Activated T-cell treated with anti-CD3 and anti-CD28 coated beads, Interleukin-2, amount 50 U/mL, for 4 hours (primary cell): ENCODE measurements around the gene CARHSP1. TPM values are rescaled to one million over a fixed set of nuclear protein-coding genes. Genes with fewer than 3 reads are reported as not detected.

Experiments
- ATAC-seq, 2 donors: fragments of 200-7000 bp; cut with Tn5 transposase; one replicate each; pipeline ENCODE4 v1.10.0; 2021
- DNase-seq: peaks from one replicate; pipeline ENCODE4 v3.0.0-alpha.2; 2020
- H3K27me3 Mint-ChIP-seq: one replicate; pipeline ENCODE4 v1.8.0; 2021; ENCODE audit warnings: low read depth, mixed read lengths
- H3K36me3 Mint-ChIP-seq: one replicate; pipeline ENCODE4 v1.8.0; 2022; ENCODE audit warnings: mixed read lengths; ENCODE audit not compliant: insufficient read depth
- H3K4me1 Mint-ChIP-seq: one replicate; pipeline ENCODE4 v1.8.0; 2021; ENCODE audit warnings: low read depth, mixed read lengths
- H3K4me3 Mint-ChIP-seq: one replicate; pipeline ENCODE4 v1.8.0; 2021; ENCODE audit warnings: mild to moderate bottlenecking, moderate library complexity, mixed read lengths
- H3K9me3 Mint-ChIP-seq: one replicate; pipeline ENCODE4 v1.8.0; 2021; ENCODE audit warnings: mixed read lengths
- total RNA-seq, 3 donors: library from RNA; stranded (reverse); gene quantifications; one replicate each; pipeline ENCODE4 v1.2.1, GENCODE V29; 2021

The CARHSP1 gene
- total RNA-seq, 3 donors from 2014 or later = 14.7 to 17.8 (median 16.8) TPM

DNA sequence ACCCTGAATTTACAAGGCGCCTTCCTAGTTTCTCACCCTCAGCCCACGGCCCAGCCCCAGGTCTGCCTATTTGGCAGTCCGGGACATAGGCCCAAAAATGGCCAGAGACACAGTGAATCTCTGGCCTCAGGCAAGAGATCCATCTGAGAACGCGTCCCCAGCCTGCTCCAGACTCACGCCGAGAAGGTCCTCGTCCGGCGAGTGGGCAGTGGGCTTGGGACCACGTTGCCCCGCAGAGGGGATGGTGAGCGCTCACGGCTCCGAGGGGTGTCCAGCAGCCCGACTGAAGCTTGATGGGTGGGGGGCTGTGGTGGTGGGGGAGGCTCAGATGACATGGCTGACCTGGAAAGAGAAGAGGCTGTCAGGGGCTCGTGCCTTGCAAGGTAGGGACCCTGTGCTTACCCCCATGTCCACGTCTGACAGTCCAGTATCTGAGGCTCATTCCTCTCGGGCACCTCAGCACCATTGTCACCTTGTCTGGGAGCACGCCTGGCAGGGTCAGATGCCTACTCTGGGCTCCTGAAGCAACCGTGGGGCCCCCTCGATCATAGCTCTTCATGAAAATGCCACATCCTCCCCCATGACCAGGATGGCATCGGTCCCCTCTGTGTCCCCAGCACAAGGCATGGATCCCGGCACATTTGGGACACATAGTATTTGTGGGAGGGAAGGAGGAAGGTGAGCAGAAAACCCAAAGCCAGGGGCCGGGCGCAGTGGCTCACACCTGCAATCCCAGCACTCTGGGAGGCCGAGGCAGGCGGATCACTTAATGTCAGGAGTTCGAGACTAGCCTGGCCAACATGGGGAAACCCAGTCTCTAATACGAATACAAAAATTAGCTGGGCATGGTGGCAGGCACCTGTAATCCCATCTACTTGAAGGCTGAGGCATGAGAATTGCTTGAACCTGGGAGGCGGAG lies 9.6 kb downstream of the CARHSP1 start:
- no peak overlapping the region for H3K4me3 Mint-ChIP-seq
- H3K4me1 Mint-ChIP-seq = peaks cover 18% of the 10 kb centered on the region
- ATAC-seq (no peak), DNase-seq (no peak)
- H3K27me3 Mint-ChIP-seq = no peaks in the 10 kb centered on the region
- no peaks in the 10 kb centered on the region for H3K9me3 Mint-ChIP-seq
- peaks cover 19% of the 10 kb centered on the region for H3K36me3 Mint-ChIP-seq

DNA sequence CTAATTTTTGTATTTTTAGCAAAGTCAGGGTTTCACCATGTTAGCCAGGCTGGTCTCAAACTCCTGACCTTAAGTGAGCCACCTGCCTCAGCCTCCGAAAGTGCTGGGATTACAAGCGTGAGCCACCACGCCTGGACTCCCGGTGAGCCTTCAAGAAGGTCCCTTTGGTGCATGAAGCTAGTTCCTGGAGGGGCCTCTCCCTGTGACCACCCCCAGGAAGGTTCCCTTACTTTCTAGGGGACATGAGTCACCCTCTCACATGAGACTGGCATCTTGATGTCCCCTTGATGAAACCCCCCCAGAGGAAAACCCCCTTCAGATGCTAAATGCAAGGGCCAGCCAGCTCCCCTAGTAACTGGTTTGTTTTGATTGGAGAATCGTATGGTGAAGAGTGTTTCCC lies 12.8 kb downstream of the CARHSP1 start:
- no peak overlapping the region for H3K4me3 Mint-ChIP-seq
- H3K27me3 Mint-ChIP-seq = no peaks in the 10 kb centered on the region
- no peak for ATAC-seq
- peaks cover 24% of the 10 kb centered on the region for H3K36me3 Mint-ChIP-seq
- H3K9me3 Mint-ChIP-seq = no peaks in the 10 kb centered on the region
- H3K4me1 Mint-ChIP-seq = peaks cover 15% of the 10 kb centered on the region
- no peak for DNase-seq

DNA sequence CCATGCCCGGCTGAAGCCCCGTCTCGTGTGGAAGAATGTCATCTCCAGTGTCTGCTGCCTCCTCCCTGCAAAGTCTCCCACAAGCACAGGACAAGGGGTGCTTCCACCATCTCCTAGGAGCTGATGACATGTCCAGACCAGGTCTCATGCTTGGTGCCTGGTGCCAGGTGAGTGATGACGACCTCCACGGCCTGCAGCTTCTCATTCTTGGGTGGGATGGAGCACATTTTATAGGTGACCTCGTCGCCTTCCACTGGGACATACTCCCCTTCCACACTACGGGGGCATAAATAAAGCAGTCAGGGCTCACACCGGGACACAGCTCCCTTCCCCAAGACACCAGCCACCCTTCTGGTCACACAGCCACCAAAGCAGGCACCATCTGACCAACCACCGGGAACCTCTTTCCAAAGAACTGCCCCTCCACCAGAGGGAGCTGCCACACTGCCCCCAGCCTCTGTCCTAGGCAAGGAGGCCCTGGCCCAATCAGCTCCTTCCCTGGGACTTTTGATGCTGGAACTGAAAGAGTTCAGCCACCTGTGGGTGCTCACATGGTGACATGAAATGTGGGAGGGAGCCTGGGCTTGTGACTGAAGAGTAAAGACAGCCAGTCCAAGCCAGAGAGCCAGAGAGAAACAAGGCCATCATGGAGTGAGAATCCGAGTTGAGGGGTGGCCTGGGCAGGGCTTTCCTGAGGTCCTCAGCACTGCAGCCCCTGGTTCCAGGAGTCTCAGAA lies 13.6 kb downstream of the CARHSP1 start:
- H3K4me3 Mint-ChIP-seq = no peak overlapping the region
- ATAC-seq (no peak), DNase-seq (no peak)
- no peaks in the 10 kb centered on the region for H3K27me3 Mint-ChIP-seq
- H3K9me3 Mint-ChIP-seq = no peaks in the 10 kb centered on the region
- H3K36me3 Mint-ChIP-seq = peaks cover 29% of the 10 kb centered on the region
- H3K4me1 Mint-ChIP-seq = peaks cover 20% of the 10 kb centered on the region

DNA sequence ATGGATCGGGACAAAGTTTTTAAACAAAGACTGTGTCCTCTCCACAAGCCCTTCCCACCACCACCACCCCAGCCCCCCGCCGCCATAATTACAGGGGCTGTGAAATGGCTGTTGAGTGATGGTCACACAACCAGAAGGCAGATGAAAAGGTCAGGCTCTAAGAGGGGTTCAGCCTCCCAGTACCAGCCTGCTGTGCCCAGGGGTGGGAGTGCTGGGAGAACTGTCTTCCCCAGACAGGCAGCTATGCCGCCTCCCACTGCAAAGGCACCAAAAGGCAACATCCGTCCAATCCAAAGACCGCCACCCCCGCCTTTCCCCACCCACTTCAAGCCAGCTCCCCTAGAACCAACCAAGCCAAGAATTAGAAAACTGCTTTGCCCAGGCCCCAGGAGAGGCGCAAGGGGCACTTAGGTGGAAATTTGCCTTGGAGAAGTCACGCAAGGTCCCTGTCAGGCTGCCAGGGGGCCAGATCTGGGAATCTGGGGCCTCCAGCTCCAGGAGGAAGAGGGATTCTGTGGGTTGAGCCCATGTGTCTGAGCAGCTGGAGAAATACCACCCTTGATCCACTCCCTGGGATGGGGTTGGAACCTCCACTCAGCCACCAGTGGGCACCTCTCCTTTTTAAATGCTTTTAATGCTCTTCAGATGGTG lies 14.4 kb downstream of the CARHSP1 start:
- DNase-seq (no peak), ATAC-seq (no peak)
- no peak overlapping the region for H3K4me3 Mint-ChIP-seq
- H3K4me1 Mint-ChIP-seq = peaks cover 24% of the 10 kb centered on the region
- H3K36me3 Mint-ChIP-seq = peaks cover 33% of the 10 kb centered on the region
- H3K27me3 Mint-ChIP-seq = no peaks in the 10 kb centered on the region
- no peaks in the 10 kb centered on the region for H3K9me3 Mint-ChIP-seq

DNA sequence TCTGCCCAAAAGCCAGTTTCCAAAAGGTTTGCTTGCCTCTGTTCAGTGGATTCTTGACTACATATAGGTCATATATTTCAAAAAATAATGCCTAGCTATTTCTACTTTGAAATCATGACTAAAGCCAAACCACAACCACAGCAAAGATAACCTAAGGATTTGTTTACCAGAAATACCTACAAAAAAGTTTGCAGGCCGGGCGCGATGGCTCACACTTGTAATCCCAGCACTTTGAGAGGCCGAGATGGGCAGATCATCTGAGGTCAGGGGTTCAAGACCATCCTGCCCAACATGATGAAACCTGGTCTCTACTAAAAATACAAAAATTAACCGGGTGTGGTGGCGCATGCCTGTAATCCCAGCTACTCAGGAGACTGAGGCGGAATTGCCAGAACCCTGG lies 15.2 kb downstream of the CARHSP1 start:
- H3K36me3 Mint-ChIP-seq = peaks cover 33% of the 10 kb centered on the region
- DNase-seq = no peak
- H3K4me3 Mint-ChIP-seq = no peak overlapping the region
- peaks cover 27% of the 10 kb centered on the region for H3K4me1 Mint-ChIP-seq
- H3K27me3 Mint-ChIP-seq = no peaks in the 10 kb centered on the region
- no peak for ATAC-seq
- H3K9me3 Mint-ChIP-seq = no peaks in the 10 kb centered on the region

DNA sequence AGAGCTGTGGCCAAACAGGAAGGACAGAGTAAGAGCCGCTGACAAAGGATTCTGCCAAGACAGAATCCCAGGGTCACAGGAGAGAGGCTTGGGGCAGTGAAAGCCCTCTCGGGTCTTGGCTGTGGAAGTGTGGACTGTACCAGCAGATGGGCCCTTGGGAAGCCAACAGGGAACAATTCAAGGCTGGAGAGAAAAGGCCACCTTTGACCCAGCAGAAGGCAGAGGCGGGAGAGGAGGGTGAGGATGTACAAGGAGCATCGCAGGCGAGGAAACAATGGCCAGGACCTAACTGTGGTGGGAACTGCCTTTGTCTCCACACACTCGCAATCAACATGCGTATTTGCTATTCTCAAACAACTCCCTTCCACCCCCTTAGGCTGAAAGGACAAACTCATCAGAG lies 15.7 kb downstream of the CARHSP1 start:
- ATAC-seq = no peak
- H3K27me3 Mint-ChIP-seq = no peaks in the 10 kb centered on the region
- H3K4me1 Mint-ChIP-seq = peaks cover 27% of the 10 kb centered on the region
- peaks cover 30% of the 10 kb centered on the region for H3K36me3 Mint-ChIP-seq
- H3K4me3 Mint-ChIP-seq = no peak overlapping the region
- no peaks in the 10 kb centered on the region for H3K9me3 Mint-ChIP-seq
- no peak for DNase-seq

DNA sequence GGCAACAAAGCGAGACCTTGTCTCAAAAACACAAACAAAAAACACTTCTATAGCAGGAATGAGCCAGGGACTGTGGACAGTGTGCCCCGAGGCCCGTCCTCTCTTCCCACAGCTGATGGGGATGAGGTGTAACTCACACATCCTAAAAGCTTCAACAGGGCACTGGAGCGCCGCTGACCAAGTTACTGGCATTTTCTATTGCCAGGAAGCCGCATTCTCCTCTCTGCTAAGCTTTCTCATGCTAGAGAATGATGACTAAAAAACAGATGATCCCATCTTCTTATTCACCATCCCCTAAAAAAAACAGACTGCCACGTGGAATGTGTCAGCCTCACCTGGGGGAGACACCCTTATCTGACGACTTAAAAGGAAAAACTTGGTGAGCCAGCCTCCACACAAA lies 16.3 kb downstream of the CARHSP1 start:
- H3K9me3 Mint-ChIP-seq = no peaks in the 10 kb centered on the region
- no peak overlapping the region for H3K4me3 Mint-ChIP-seq
- ATAC-seq (no peak), DNase-seq (no peak)
- H3K4me1 Mint-ChIP-seq = peaks cover 25% of the 10 kb centered on the region
- no peaks in the 10 kb centered on the region for H3K27me3 Mint-ChIP-seq
- H3K36me3 Mint-ChIP-seq = peaks cover 27% of the 10 kb centered on the region

DNA sequence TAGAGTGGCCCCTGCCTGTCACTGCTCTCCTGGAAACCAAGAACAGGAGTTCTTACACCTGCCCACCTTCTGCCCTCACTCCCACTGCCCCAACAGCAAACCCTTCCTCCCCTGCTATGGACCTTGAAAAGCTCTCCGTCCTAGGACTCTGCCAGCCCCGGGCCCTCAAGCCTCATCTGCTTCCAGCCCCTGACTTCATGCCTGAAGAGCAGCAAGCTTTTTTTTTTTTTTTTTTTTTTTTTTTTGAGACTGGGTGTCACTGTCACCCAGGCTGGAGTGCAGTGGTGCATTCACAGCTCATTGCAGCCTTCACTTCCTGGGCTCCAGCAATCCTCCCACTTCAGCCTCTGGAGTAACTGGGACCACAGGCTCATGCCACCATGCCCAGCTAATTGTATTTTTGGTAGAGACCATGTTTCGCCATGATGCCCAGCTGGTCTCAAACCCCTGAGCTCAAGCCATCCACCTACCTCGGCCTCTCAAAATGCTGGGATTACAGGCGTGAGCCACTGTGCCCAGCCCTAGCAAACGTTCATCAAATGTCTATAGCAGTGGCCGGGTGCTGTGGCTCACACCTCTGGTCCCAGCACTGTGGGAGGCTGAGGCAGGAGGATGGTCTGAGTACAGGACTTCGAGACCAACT lies 16.9 kb downstream of the CARHSP1 start:
- no peak overlapping the region for H3K4me3 Mint-ChIP-seq
- H3K4me1 Mint-ChIP-seq = peaks cover 25% of the 10 kb centered on the region
- no peaks in the 10 kb centered on the region for H3K9me3 Mint-ChIP-seq
- H3K27me3 Mint-ChIP-seq = no peaks in the 10 kb centered on the region
- peaks cover 27% of the 10 kb centered on the region for H3K36me3 Mint-ChIP-seq
- DNase-seq (no peak), ATAC-seq (no peak)

DNA sequence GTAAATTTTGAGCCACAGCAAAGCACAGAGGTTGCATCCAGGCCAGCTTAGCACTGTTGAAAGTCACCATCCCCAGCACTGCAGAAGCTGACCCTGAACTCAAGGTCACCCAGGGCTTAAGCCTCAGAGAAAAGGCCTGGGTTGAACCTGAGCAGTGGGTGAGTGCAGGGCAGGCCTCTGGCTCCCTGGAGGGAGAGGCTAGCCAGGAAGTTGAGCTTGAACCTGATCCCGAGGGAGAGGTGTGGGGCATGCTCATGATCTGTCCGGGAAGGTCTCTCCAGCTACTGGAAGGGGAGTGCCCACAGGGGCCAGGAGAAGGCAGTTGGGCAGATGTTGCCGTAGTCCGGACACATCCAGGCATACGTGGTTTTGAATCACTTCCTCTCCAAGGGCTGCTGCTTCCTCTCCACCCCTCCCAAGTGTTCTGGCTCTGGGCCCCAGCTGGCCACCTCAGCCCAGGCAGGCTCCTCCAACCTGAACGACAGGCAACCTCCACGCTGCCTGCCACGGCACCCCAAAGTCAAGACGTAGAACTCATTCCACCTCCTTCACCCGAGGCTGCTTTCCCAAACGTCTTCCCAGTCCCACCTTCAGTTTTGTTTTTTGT lies 18.4 kb downstream of the CARHSP1 start:
- Mint-ChIP-seq H3K4me3 (no peak overlapping the region), H3K9me3 (no peaks in the 10 kb centered on the region), H3K36me3 (peaks cover 23% of the 10 kb centered on the region), H3K27me3 (no peaks in the 10 kb centered on the region), H3K4me1 (peaks cover 17% of the 10 kb centered on the region)
- no peak for DNase-seq
- ATAC-seq = no peak

DNA sequence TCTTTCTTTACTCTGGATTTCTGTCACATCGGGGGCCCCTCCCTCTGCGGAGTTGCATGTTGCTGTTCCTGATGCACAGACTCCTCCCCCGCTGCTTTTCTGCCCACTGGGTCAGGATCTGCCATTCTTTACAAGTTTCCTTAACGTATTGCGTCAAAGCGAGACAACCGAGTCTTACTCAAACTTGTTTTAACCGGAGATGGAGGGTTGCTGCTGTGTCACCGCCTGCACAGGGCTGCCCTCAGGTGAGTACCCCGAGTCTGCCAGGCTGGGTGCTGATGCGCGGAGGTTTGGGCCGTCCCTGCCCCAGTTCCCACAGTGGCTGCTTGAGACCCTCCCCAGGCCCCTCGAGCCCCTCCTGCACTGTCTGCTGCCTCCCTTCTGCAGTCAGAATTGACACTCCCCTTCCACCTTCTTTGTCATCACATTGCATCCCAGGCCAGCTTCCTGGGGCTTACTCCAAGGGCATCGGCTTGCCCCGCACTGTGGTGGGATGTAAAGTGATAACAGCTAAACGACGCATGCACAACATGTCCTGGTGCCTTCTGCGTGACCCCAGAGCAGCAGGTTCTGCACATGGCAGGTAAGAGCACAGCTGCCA lies 19.3 kb downstream of the CARHSP1 start:
- no peaks in the 10 kb centered on the region for H3K9me3 Mint-ChIP-seq
- ATAC-seq = peak in 1 of 2 donors; percentile 25

DNA sequence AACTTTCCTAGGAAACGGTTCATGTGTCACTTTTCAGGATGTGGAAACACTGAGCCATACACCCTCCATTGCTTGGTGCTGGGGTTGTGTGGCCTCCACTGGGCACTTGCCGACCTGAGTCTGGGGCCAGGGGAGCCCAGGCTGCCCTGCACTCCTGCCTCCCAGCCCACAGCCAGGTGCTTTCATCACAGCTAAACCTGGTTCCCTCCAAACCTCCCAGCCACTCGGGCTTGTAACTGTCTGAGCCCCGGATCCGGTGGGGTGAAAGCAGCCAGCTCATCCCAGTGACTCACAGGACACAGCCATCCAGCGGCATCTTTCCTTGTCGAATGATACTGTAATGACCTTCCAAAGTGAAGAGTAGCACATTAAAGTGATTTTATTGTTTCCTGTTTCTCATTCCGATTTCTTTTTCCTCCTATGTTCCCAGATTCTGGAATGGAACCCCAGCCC lies 19.8 kb downstream of the CARHSP1 start:
- Mint-ChIP-seq H3K27me3 (no peaks in the 10 kb centered on the region), H3K9me3 (no peaks in the 10 kb centered on the region), H3K4me3 (no peak overlapping the region), H3K36me3 (peaks cover 25% of the 10 kb centered on the region), H3K4me1 (peaks cover 17% of the 10 kb centered on the region)
- DNase-seq (no peak), ATAC-seq (no peak)

More for the DNA sequence above, 19.3 kb downstream of the CARHSP1 start:
- no peaks in the 10 kb centered on the region for H3K27me3 Mint-ChIP-seq
- no peak for DNase-seq
- peaks cover 17% of the 10 kb centered on the region for H3K4me1 Mint-ChIP-seq
- H3K4me3 Mint-ChIP-seq = no peak overlapping the region
- peaks cover 23% of the 10 kb centered on the region for H3K36me3 Mint-ChIP-seq

DNA sequence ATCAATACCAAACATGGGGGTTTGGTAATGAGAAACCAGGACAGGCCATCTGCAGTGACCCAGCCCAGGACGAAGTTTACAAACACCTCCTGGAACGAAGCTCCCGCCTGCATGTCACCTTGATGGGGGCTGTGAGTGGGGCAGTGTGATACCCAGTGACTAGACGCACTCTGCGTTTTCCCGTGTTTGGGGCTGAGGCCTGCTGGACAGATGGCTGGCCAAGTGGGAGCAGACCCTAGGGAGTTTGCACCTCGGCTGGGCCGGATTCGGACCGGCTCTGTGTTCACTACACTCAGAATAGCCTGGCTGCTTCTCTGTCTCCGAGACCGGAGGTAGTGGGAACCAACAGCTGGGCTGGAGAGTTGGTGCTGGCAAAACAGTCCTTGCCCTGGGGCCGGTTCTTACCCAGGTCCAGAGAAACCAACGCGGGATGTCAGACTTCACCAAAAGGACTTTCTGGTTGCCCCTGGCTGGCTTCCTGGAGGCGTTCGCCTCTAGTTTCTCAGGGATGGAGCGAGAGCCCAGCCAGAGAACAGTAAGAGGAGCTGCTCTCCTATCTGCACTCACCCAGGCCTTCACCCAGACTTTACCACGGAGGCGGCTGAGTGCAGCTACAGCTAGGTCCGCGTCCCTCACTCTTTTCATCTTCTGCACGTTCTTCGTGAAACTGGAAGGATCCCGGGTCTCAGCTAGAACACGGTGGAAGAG lies 20.4 kb downstream of the CARHSP1 start:
- ATAC-seq = no peak
- Mint-ChIP-seq H3K36me3 (peaks cover 27% of the 10 kb centered on the region), H3K9me3 (no peaks in the 10 kb centered on the region), H3K27me3 (no peaks in the 10 kb centered on the region), H3K4me1 (peaks cover 15% of the 10 kb centered on the region), H3K4me3 (no peak overlapping the region)
- no peak for DNase-seq

DNA sequence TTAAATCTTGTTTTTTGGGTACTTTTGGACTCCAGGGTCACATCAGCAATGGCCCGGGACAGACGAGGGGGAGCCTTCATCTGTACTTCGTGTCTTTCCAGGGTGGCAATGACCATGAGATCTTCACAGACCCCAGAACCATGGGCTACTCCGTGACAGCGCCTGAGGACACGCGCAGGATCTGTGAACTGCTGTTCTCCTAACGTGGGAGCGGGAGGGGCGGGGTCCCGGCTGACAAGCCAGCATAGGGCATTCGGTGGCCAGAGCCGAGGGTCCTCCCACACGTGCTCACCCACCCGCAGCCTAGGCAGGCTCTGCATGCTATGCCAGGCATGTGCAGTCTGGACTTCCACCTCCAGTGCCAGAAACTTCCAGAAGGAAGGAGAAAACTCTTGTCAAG lies 21.2 kb downstream of the CARHSP1 start:
- no peaks in the 10 kb centered on the region for H3K9me3 Mint-ChIP-seq
- no peak overlapping the region for H3K4me3 Mint-ChIP-seq
- H3K36me3 Mint-ChIP-seq = peaks cover 24% of the 10 kb centered on the region
- H3K4me1 Mint-ChIP-seq = peaks cover 15% of the 10 kb centered on the region
- DNase-seq (no peak), ATAC-seq (no peak)
- H3K27me3 Mint-ChIP-seq = no peaks in the 10 kb centered on the region
